H9 (cell line): ENCODE data around the gene ATF2. TPM values are rescaled to one million over a fixed set of nuclear protein-coding genes. Genes with fewer than 3 reads are reported as not detected.

Experiments used
- DNase-seq: peaks from one replicate; pipeline ENCODE4 v3.0.0-alpha.2; 2017
- H2AFZ ChIP-seq: one replicate; pipeline ENCODE4 v1.6.1; 2013; ENCODE audit warnings: mild to moderate bottlenecking, low read length, control low read depth, moderate library complexity
- H2AK5ac ChIP-seq: 2 replicates; pipeline ENCODE4 v1.6.1; 2013; ENCODE audit warnings: low read length, control low read depth, mixed read lengths; ENCODE audit not compliant: insufficient read length
- H2BK120ac ChIP-seq: one replicate; pipeline ENCODE4 v1.6.1; 2013; ENCODE audit warnings: low read depth, mild to moderate bottlenecking, low read length, control low read depth, inconsistent platforms; ENCODE audit not compliant: poor library complexity, severe bottlenecking
- H2BK12ac ChIP-seq: 2 replicates; pipeline ENCODE4 v1.6.1; 2013; ENCODE audit warnings: low read length, control low read depth, mixed read lengths, low read depth; ENCODE audit not compliant: insufficient read length
- H2BK15ac ChIP-seq: 2 replicates; pipeline ENCODE4 v1.6.1; 2013; ENCODE audit warnings: low read depth, low read length, control low read depth
- H2BK20ac ChIP-seq: one replicate; pipeline ENCODE4 v1.6.1; 2013; ENCODE audit warnings: low read depth, mild to moderate bottlenecking, low read length, control low read depth, inconsistent platforms; ENCODE audit not compliant: poor library complexity, severe bottlenecking
- H2BK5ac ChIP-seq: 2 replicates; pipeline ENCODE4 v1.6.1; 2013; ENCODE audit warnings: low read length, control low read depth, mixed read lengths; ENCODE audit not compliant: insufficient read length
- H3K14ac ChIP-seq: 2 replicates; pipeline ENCODE4 v1.6.1; 2013; ENCODE audit warnings: low read length, control low read depth; ENCODE audit not compliant: insufficient read depth
- H3K18ac ChIP-seq: 2 replicates; pipeline ENCODE4 v1.6.1; 2013; ENCODE audit warnings: low read depth, mild to moderate bottlenecking, mixed read lengths, low read length, control low read depth; ENCODE audit not compliant: insufficient read length
- H3K23ac ChIP-seq: 2 replicates; pipeline ENCODE4 v1.6.1; 2013; ENCODE audit warnings: low read length, control low read depth, mixed read lengths, low read depth; ENCODE audit not compliant: insufficient read length
- H3K23me2 ChIP-seq: 2 replicates; pipeline ENCODE4 v1.6.1; 2013; ENCODE audit warnings: low read depth, mild to moderate bottlenecking, mixed read lengths, low read length, control low read depth; ENCODE audit not compliant: insufficient read length, poor library complexity, severe bottlenecking
- H3K27ac ChIP-seq: 2 replicates; pipeline ENCODE4 v1.5.1; 2013; ENCODE audit warnings: low read length, control low read depth, mixed read lengths, low read depth; ENCODE audit not compliant: insufficient read length
- H3K27me3 ChIP-seq: 2 replicates; pipeline ENCODE4 v1.6.1; 2013; ENCODE audit warnings: low read length, control low read depth, inconsistent platforms; ENCODE audit not compliant: insufficient read depth
- H3K4ac ChIP-seq: 2 replicates; pipeline ENCODE4 v1.6.1; 2013; ENCODE audit warnings: low read depth, mild to moderate bottlenecking, control low read depth, inconsistent platforms, low read length, moderate library complexity
- H3K4me1 ChIP-seq: 2 replicates; pipeline ENCODE4 v1.6.1; 2013; ENCODE audit warnings: low read length, control low read depth, inconsistent platforms; ENCODE audit not compliant: insufficient read depth
- H3K4me2 ChIP-seq: 2 replicates; pipeline ENCODE4 v1.6.1; 2013; ENCODE audit warnings: low read length, control low read depth, mixed read lengths; ENCODE audit not compliant: insufficient read length, insufficient read depth
- H3K56ac ChIP-seq: 2 replicates; pipeline ENCODE4 v1.6.1; 2013; ENCODE audit warnings: low read depth, mild to moderate bottlenecking, mixed read lengths, low read length, control low read depth; ENCODE audit not compliant: insufficient read length
- H3K79me1 ChIP-seq: 2 replicates; pipeline ENCODE4 v1.6.1; 2013; ENCODE audit warnings: low read depth, mild to moderate bottlenecking, moderate library complexity, low read length, control low read depth, inconsistent platforms; ENCODE audit not compliant: insufficient read depth, poor library complexity, severe bottlenecking
- H3K79me2 ChIP-seq: 2 replicates; pipeline ENCODE4 v1.6.1; 2013; ENCODE audit warnings: low read length, control low read depth, inconsistent platforms; ENCODE audit not compliant: insufficient read depth
- H3K9ac ChIP-seq: 2 replicates; pipeline ENCODE4 v1.6.1; 2013; ENCODE audit warnings: low read length, control low read depth, mixed read lengths; ENCODE audit not compliant: insufficient read length; ENCODE audit errors: extremely low read depth
- H3K9me3 ChIP-seq: one replicate; pipeline ENCODE4 v1.6.1; 2013; ENCODE audit warnings: low read depth, low read length, inconsistent platforms; ENCODE audit not compliant: control insufficient read depth
- H3T11ph ChIP-seq: one replicate; pipeline ENCODE4 v1.6.1; 2013; ENCODE audit warnings: mild to moderate bottlenecking, low read length, control low read depth, inconsistent platforms
- H4K20me1 ChIP-seq: one replicate; pipeline ENCODE4 v1.6.1; 2013; ENCODE audit not compliant: control insufficient read depth, insufficient read length, insufficient read depth
- H4K5ac ChIP-seq: 2 replicates; pipeline ENCODE4 v1.6.1; 2013; ENCODE audit warnings: low read depth, mild to moderate bottlenecking, mixed read lengths, low read length, control low read depth; ENCODE audit not compliant: insufficient read length
- H4K8ac ChIP-seq: replicated peaks from 2 replicates; pipeline ENCODE4 v1.6.1; 2013; ENCODE audit warnings: low read length, control low read depth, mixed read lengths, low read depth; ENCODE audit not compliant: insufficient read length
- H4K91ac ChIP-seq: 2 replicates; pipeline ENCODE4 v1.6.1; 2013; ENCODE audit warnings: low read depth, mild to moderate bottlenecking, moderate library complexity, mixed read lengths, low read length, control low read depth; ENCODE audit not compliant: insufficient read length
- H3K27ac Mint-ChIP-seq, 3 experiments: 2 replicates in 2 of 3; 3 replicates in 1 of 3; pipeline ENCODE4 v1.8.0; 2020 to 2021; ENCODE audit warnings: mixed read lengths in 3 of 3, mild to moderate bottlenecking in 1 of 3, moderate library complexity in 1 of 3
- H3K27me3 Mint-ChIP-seq: 2 replicates; pipeline ENCODE4 v1.8.0; 2021; ENCODE audit warnings: low read depth, mild to moderate bottlenecking, moderate library complexity, mixed read lengths
- H3K36me3 Mint-ChIP-seq, 3 experiments: 2 replicates in 2 of 3; 3 replicates in 1 of 3; pipeline ENCODE4 v1.8.0; 2020 to 2021; ENCODE audit warnings: low read depth in 3 of 3, mixed read lengths in 3 of 3; ENCODE audit not compliant: insufficient read depth in 1 of 3
- H3K4me1 Mint-ChIP-seq, 2 experiments: 2 replicates each; pipeline ENCODE4 v1.8.0; 2020; ENCODE audit warnings: mixed read lengths in 2 of 2
- H3K4me3 Mint-ChIP-seq, 2 experiments: 2 replicates in 1 of 2; 3 replicates in 1 of 2; pipeline ENCODE4 v1.8.0; 2020 to 2021; ENCODE audit warnings: mild to moderate bottlenecking in 2 of 2, mixed read lengths in 2 of 2, moderate library complexity in 1 of 2
- H3K9me3 Mint-ChIP-seq, 2 experiments: 2 replicates in 1 of 2; 3 replicates in 1 of 2; pipeline ENCODE4 v1.8.0; 2020; ENCODE audit warnings: mild to moderate bottlenecking in 2 of 2, mixed read lengths in 2 of 2, moderate library complexity in 1 of 2
- WGBS: extraction: QIAGEN DNeasy Blood & Tissue Kit; methylation state at CpG from one replicate; pipeline ENCODE4 v1.1.7; 2013; ENCODE audit warnings: missing lambda C conversion rate, low lambda C conversion rate, mixed read lengths; ENCODE audit not compliant: insufficient read length; ENCODE audit errors: extremely low coverage; 5-methylcytosine and 5-hydroxymethylcytosine counted together
- total RNA-seq: library from RNA; stranded (reverse); gene quantifications from 2 replicates; pipeline ENCODE4 v1.2.1, GENCODE V29; 2021
- TF ChIP-seq, protein P1 (sequence below): fragments of 200-600 bp; sonication (generic); conservative IDR thresholded peaks from 3 replicates; pipeline ENCODE4 v1.8.0; 2021; ENCODE audit warnings: antibody characterized with exemption, mild to moderate bottlenecking

The ATF2 gene
- total RNA-seq, 1 experiment from 2014 or later: 40.9 TPM

DNA sequence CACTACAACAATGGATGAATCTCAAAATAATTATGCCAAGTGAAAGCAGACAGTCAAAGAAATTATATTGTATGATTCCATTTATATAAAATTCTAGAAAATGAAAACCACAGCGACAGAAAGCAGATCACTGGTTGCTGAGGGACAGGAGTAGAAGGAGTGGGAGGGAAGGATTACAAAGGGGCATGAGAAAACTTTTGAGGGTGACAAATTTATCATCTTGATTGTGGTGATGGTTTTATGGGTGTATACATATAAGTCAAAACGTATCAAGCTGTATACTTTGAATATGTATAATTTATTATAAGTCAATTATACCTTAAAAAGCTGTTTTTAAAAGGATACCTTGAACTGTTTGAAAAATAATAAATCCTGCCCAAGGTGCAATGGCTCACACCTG lies 27.7 kb downstream of the ATF2 start:
- Histone ChIP-seq H3K4me2 (no peak overlapping the region), H3K4me1 (peaks cover 2% of the 10 kb centered on the region; the same call in 1 of the 2 replicates), H3K27ac (no peak overlapping the region), H2AFZ (no peak overlapping the region), H2BK12ac (no peak overlapping the region), H3K56ac (no peak overlapping the region), H3K79me1 (peaks cover 8% of the 10 kb centered on the region), H4K20me1 (no peaks in the 10 kb centered on the region), H2AK5ac (no peak overlapping the region), H3K23me2 (no peaks in the 10 kb centered on the region), H3K23ac (no peak overlapping the region), H3K27me3 (no peaks in the 10 kb centered on the region), H3K79me2 (peaks cover 2% of the 10 kb centered on the region; the same call in 1 of the 2 replicates), H3K14ac (no peak overlapping the region), H2BK15ac (no peak overlapping the region), H3K9ac (no peak overlapping the region), H4K8ac (no peak overlapping the region), H4K91ac (no peak overlapping the region), H3T11ph (no peak overlapping the region), H4K5ac (no peak overlapping the region), H2BK20ac (no peak overlapping the region), H2BK120ac (no peak overlapping the region), H2BK5ac (no peak overlapping the region), H3K4ac (no peak overlapping the region), H3K18ac (no peak overlapping the region), H3K9me3 (no peaks in the 10 kb centered on the region)
- no peak overlapping the region for H3K4me3 Mint-ChIP-seq
- no peaks in the 10 kb centered on the region for H3K9me3 Mint-ChIP-seq
- H3K27me3 Mint-ChIP-seq: no peaks in the 10 kb centered on the region
- H3K27ac Mint-ChIP-seq: no peak overlapping the region
- H3K36me3 Mint-ChIP-seq: peaks cover 10 to 36% (median 32%) of the 10 kb centered on the region in 3 experiments
- TF ChIP-seq, protein P1, sequence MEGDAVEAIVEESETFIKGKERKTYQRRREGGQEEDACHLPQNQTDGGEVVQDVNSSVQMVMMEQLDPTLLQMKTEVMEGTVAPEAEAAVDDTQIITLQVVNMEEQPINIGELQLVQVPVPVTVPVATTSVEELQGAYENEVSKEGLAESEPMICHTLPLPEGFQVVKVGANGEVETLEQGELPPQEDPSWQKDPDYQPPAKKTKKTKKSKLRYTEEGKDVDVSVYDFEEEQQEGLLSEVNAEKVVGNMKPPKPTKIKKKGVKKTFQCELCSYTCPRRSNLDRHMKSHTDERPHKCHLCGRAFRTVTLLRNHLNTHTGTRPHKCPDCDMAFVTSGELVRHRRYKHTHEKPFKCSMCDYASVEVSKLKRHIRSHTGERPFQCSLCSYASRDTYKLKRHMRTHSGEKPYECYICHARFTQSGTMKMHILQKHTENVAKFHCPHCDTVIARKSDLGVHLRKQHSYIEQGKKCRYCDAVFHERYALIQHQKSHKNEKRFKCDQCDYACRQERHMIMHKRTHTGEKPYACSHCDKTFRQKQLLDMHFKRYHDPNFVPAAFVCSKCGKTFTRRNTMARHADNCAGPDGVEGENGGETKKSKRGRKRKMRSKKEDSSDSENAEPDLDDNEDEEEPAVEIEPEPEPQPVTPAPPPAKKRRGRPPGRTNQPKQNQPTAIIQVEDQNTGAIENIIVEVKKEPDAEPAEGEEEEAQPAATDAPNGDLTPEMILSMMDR: no peak
- no CpG with 5 or more reads among the region's 2 CpGs for WGBS
- no peak for DNase-seq
- H3K4me1 Mint-ChIP-seq: peaks cover 18% of the 10 kb centered on the region in 2 experiments
